H1 (cell line): Measurements from ENCODE around the gene CTIF. TPM values are rescaled to one million over a fixed set of nuclear protein-coding genes. Genes with fewer than 3 reads are reported as not detected.

Experiments
- PHF8 ChIP-seq: fragments of 200-600 bp; sonication (generic); conservative IDR thresholded peaks from 2 replicates; pipeline ENCODE4 v1.7.1; 2012; ENCODE audit warnings: low read depth, mild to moderate bottlenecking, inconsistent platforms, low read length, moderate library complexity
- polyA plus RNA-seq, 7 experiments: library from polyadenylated mRNA; depleted of rRNA in 3 of 7; stranded (reverse) in 5 of 7; unstranded in 2 of 7; fragments of >200 nt in 5 of 7; fragments of 200-250 nt in 2 of 7; gene quantifications; 1 replicate in 5 of 7; 2 replicates in 1 of 7; 4 replicates in 1 of 7; pipeline versions ENCODE4 v1.2.1 to v1.2.3, GENCODE V29; 2011 to 2013; ENCODE audit warnings: missing spikeins in 2 of 7, mixed read lengths in 2 of 7
- total RNA-seq: library from RNA; stranded (reverse); fragmentation: NEBNext Ultra II Directional; extraction: Animal tissue kit (Norgen Biotek cat#: 25700); gene quantifications from 2 replicates; pipeline ENCODE4 v1.2.1, GENCODE V29; 2021
- TF ChIP-seq, protein P1 (sequence below): fragments of 300-600 bp; sonication (generic); IDR thresholded peaks from 2 replicates; pipeline ENCODE4 v1.7.1; 2012; ENCODE audit warnings: low read length, moderate library complexity, mild to moderate bottlenecking, inconsistent platforms; ENCODE audit not compliant: insufficient replicate concordance

The CTIF gene
- total and polyA plus RNA-seq, 2 of the 8 experiments (the other 6 are each of a cell fraction or from before 2014, with no cell fraction given), result 9.0 to 17.8 TPM

DNA sequence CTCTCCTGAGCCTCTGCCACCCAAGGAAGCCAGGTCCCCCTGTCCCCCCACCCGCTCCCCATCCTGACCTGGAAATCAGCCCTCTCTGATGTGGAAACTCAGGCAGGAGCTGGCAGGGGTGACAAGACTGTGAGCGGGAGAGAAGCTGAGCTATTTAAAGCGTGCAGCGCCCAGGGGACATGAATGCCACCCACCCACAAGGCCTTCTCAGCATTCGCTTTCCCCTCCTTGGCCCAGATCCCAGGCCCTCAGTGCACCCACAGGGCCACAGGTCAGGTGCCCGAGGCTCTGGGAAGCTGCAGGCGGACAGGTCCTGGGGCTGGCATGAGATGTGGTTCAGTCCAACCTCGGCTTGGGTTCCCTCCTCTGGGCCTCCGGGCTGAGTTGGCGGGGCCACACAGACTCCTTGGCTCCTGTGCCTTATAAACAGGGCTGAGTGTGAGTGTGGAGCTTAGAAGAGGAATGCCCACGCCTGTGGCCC, 243.6 kb downstream of the CTIF start (continued):
- TF ChIP-seq, protein P1, sequence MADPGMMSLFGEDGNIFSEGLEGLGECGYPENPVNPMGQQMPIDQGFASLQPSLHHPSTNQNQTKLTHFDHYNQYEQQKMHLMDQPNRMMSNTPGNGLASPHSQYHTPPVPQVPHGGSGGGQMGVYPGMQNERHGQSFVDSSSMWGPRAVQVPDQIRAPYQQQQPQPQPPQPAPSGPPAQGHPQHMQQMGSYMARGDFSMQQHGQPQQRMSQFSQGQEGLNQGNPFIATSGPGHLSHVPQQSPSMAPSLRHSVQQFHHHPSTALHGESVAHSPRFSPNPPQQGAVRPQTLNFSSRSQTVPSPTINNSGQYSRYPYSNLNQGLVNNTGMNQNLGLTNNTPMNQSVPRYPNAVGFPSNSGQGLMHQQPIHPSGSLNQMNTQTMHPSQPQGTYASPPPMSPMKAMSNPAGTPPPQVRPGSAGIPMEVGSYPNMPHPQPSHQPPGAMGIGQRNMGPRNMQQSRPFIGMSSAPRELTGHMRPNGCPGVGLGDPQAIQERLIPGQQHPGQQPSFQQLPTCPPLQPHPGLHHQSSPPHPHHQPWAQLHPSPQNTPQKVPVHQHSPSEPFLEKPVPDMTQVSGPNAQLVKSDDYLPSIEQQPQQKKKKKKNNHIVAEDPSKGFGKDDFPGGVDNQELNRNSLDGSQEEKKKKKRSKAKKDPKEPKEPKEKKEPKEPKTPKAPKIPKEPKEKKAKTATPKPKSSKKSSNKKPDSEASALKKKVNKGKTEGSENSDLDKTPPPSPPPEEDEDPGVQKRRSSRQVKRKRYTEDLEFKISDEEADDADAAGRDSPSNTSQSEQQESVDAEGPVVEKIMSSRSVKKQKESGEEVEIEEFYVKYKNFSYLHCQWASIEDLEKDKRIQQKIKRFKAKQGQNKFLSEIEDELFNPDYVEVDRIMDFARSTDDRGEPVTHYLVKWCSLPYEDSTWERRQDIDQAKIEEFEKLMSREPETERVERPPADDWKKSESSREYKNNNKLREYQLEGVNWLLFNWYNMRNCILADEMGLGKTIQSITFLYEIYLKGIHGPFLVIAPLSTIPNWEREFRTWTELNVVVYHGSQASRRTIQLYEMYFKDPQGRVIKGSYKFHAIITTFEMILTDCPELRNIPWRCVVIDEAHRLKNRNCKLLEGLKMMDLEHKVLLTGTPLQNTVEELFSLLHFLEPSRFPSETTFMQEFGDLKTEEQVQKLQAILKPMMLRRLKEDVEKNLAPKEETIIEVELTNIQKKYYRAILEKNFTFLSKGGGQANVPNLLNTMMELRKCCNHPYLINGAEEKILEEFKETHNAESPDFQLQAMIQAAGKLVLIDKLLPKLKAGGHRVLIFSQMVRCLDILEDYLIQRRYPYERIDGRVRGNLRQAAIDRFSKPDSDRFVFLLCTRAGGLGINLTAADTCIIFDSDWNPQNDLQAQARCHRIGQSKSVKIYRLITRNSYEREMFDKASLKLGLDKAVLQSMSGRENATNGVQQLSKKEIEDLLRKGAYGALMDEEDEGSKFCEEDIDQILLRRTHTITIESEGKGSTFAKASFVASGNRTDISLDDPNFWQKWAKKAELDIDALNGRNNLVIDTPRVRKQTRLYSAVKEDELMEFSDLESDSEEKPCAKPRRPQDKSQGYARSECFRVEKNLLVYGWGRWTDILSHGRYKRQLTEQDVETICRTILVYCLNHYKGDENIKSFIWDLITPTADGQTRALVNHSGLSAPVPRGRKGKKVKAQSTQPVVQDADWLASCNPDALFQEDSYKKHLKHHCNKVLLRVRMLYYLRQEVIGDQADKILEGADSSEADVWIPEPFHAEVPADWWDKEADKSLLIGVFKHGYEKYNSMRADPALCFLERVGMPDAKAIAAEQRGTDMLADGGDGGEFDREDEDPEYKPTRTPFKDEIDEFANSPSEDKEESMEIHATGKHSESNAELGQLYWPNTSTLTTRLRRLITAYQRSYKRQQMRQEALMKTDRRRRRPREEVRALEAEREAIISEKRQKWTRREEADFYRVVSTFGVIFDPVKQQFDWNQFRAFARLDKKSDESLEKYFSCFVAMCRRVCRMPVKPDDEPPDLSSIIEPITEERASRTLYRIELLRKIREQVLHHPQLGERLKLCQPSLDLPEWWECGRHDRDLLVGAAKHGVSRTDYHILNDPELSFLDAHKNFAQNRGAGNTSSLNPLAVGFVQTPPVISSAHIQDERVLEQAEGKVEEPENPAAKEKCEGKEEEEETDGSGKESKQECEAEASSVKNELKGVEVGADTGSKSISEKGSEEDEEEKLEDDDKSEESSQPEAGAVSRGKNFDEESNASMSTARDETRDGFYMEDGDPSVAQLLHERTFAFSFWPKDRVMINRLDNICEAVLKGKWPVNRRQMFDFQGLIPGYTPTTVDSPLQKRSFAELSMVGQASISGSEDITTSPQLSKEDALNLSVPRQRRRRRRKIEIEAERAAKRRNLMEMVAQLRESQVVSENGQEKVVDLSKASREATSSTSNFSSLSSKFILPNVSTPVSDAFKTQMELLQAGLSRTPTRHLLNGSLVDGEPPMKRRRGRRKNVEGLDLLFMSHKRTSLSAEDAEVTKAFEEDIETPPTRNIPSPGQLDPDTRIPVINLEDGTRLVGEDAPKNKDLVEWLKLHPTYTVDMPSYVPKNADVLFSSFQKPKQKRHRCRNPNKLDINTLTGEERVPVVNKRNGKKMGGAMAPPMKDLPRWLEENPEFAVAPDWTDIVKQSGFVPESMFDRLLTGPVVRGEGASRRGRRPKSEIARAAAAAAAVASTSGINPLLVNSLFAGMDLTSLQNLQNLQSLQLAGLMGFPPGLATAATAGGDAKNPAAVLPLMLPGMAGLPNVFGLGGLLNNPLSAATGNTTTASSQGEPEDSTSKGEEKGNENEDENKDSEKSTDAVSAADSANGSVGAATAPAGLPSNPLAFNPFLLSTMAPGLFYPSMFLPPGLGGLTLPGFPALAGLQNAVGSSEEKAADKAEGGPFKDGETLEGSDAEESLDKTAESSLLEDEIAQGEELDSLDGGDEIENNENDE, result no peak
- no peak for TF ChIP-seq PHF8
